Upper lobe of left lung (tissue), 6 donors: ENCODE results near the gene IMPA2. TPM values are rescaled to one million over a fixed set of nuclear protein-coding genes. Genes with fewer than 3 reads are reported as not detected.

ENCODE experiments used
- ATAC-seq, 2 donors: fragments of 200-7000 bp; cut with Tn5 transposase; one replicate each; pipeline ENCODE4 v1.9.1; 2022; ENCODE audit warnings: mild to moderate bottlenecking in 2 of 2, moderate library complexity in 2 of 2; ENCODE audit not compliant: low FRiP score in 2 of 2
- DNase-seq, 2 donors: peaks; one replicate each; pipeline ENCODE4 v3.0.0-alpha.2; 2019 to 2020
- H3K27ac ChIP-seq, 4 donors: fragments of 200-600 bp; sonication (generic); one replicate each; pipeline ENCODE4 v1.5.1; 2016 to 2019
- H3K27me3 ChIP-seq, 4 donors: fragments of 200-600 bp; sonication (generic); one replicate each; pipeline ENCODE4 v1.5.1; 2017 to 2019
- H3K36me3 ChIP-seq, 4 donors: fragments of 200-600 bp; sonication (generic); one replicate each; pipeline ENCODE4 v1.5.1; 2016 to 2019
- H3K4me1 ChIP-seq, 4 donors: fragments of 200-600 bp; sonication (generic); one replicate each; pipeline ENCODE4 v1.5.1; 2018 to 2019
- H3K4me3 ChIP-seq, 4 donors: fragments of 200-600 bp; sonication (generic); one replicate each; pipeline ENCODE4 v1.5.1; 2017 to 2019; ENCODE audit warnings: mild to moderate bottlenecking in 2 of 4, moderate library complexity in 1 of 4
- H3K9me3 ChIP-seq, 4 donors: fragments of 200-600 bp; sonication (generic); one replicate each; pipeline ENCODE4 v1.5.1; 2018 to 2019
- CTCF ChIP-seq, 6 experiments: fragments of 450-650 bp in 4 of 6; fragments of 200-600 bp in 2 of 6; sonication (generic) in 2 of 6; IDR thresholded peaks; one replicate each; pipeline ENCODE4 v1.5.1; 2016 to 2019; ENCODE audit warnings: antibody characterized with exemption in 6 of 6
- EP300 ChIP-seq, 4 donors: sonication (generic); formaldehyde crosslinking; IDR thresholded peaks; one replicate each; pipeline ENCODE4 v1.5.1; 2017; ENCODE audit warnings: antibody characterized with exemption in 4 of 4, control low read depth in 2 of 4
- POLR2A ChIP-seq, 4 donors: fragments of 450-650 bp; IDR thresholded peaks; one replicate each; pipeline ENCODE4 v1.5.1; 2016 to 2017; ENCODE audit warnings: antibody characterized with exemption in 4 of 4, mild to moderate bottlenecking in 2 of 4
- POLR2AphosphoS5 ChIP-seq, 2 donors: sonication (generic); formaldehyde crosslinking; IDR thresholded peaks; one replicate each; pipeline ENCODE4 v1.5.1; 2017; ENCODE audit warnings: antibody characterized with exemption in 2 of 2
- WGBS, 2 donors: methylation state at CpG; one replicate each; pipeline ENCODE4 v1.1.5; 2017 to 2018; 5-methylcytosine and 5-hydroxymethylcytosine counted together
- total RNA-seq, 6 donors: library from RNA; depleted of rRNA in 4 of 6; stranded (reverse); fragments of >200 nt in 4 of 6; gene quantifications; one replicate each; pipeline versions ENCODE4 v1.1.0 to v1.2.1, GENCODE V29; 2016 to 2021
- donor health status: DM: no; HTN: no; CAD: no; lungs with moderate emphysema.
- donor health status: DM: no; HTN: yes; CAD: no; lungs with severe emphysema.

Gene IMPA2
- total RNA-seq, 6 donors from 2014 or later = 59.3 to 111 (median 77.6) TPM

GRCh38 chr18:12034241-12035100 is 53.2 kb downstream of the IMPA2 start:
- Histone ChIP-seq H3K36me3 (peaks cover 0 to 34% (median 13%) of the 10 kb centered on the region in 4 donors), H3K4me3 (no peak overlapping the region), H3K9me3 (no peaks in the 10 kb centered on the region), H3K27ac (no peak overlapping the region), H3K4me1 (peaks cover 8 to 15% (median 11%) of the 10 kb centered on the region in 4 donors), H3K27me3 (no peaks in the 10 kb centered on the region)
- DNase-seq (no peak), ATAC-seq (no peak)
- 83 to 87% methylated on average over 8 of the region's 8 CpGs for WGBS, 2 donors
- TF ChIP-seq CTCF (IDR thresholded peaks at IDR 0.05) = no peak
- TF ChIP-seq POLR2A (IDR thresholded peaks at IDR 0.05) = no peak
- TF ChIP-seq POLR2AphosphoS5 (IDR thresholded peaks at IDR 0.05) = no peak
- TF ChIP-seq EP300 (IDR thresholded peaks at IDR 0.05) = no peak

GRCh38 chr18:12035481-12035880 is 54.2 kb downstream of the IMPA2 start:
- TF ChIP-seq POLR2A (IDR thresholded peaks at IDR 0.05) = no peak
- TF ChIP-seq EP300 (IDR thresholded peaks at IDR 0.05) = no peak
- TF ChIP-seq POLR2AphosphoS5 (IDR thresholded peaks at IDR 0.05) = no peak
- TF ChIP-seq CTCF (IDR thresholded peaks at IDR 0.05) = no peak
- Histone ChIP-seq H3K36me3 (peaks cover 0 to 24% (median 3%) of the 10 kb centered on the region in 4 donors), H3K27ac (no peak overlapping the region), H3K9me3 (no peaks in the 10 kb centered on the region), H3K4me3 (no peak overlapping the region), H3K27me3 (no peaks in the 10 kb centered on the region), H3K4me1 (peaks cover 8 to 15% (median 11%) of the 10 kb centered on the region in 4 donors)
- 65 to 69% methylated on average over 6 of the region's 6 CpGs for WGBS, 2 donors
- DNase-seq = no peak
- no peak for ATAC-seq

- 45 to 98% methylated on average over 4 to 5 of the region's 9 CpGs for WGBS, 2 donors
- TF ChIP-seq CTCF (IDR thresholded peaks at IDR 0.05) (no peak), POLR2AphosphoS5 (IDR thresholded peaks at IDR 0.05) (no peak), EP300 (IDR thresholded peaks at IDR 0.05) (no peak), POLR2A (IDR thresholded peaks at IDR 0.05) (no peak)
- ATAC-seq (no peak), DNase-seq (no peak)
- Histone ChIP-seq H3K4me1 (peaks cover 8 to 15% (median 11%) of the 10 kb centered on the region in 4 donors), H3K27me3 (no peaks in the 10 kb centered on the region), H3K27ac (no peak overlapping the region), H3K4me3 (no peak overlapping the region), H3K36me3 (peaks cover 0 to 16% (median 0%) of the 10 kb centered on the region in 4 donors), H3K9me3 (no peaks in the 10 kb centered on the region)
These were observed 55.0 kb downstream of the IMPA2 start for GRCh38 chr18:12036201-12036751.

GRCh38 chr18:12038082-12038638 is 56.9 kb downstream of the IMPA2 start:
- Histone ChIP-seq H3K4me3 (peak overlapping the region; percentile 12 to 54 (median 45)), H3K36me3 (no peaks in the 10 kb centered on the region), H3K4me1 (peaks cover 8 to 15% (median 11%) of the 10 kb centered on the region in 4 donors), H3K27me3 (no peaks in the 10 kb centered on the region), H3K27ac (peak overlapping the region in 1 of 4 donors; percentile 61), H3K9me3 (no peaks in the 10 kb centered on the region)
- TF ChIP-seq POLR2A (IDR thresholded peaks at IDR 0.05) (no peak), POLR2AphosphoS5 (IDR thresholded peaks at IDR 0.05) (no peak), EP300 (IDR thresholded peaks at IDR 0.05) (no peak), CTCF (IDR thresholded peaks at IDR 0.05) (no peak)
- 32 to 88% methylated on average over 3 to 18 of the region's 27 CpGs for WGBS, 2 donors
- peak; percentile 12 to 59 for ATAC-seq
- peak in 1 of 2 donors; percentile 85 for DNase-seq
